ENCODE measurements around the gene SUGP1.

The SUGP1 gene

GRCh38 chr19:19341026-19341425 lies 20.7 kb upstream of the SUGP1 start:
- no peak for DNase-seq (ENCODE audit: low read depth)

GRCh38 chr19:19338082-19338481 lies 17.8 kb upstream of the SUGP1 start:
- DNase-seq (ENCODE audit: low read depth), result no peak

GRCh38 chr19:19337120-19337519 lies 16.8 kb upstream of the SUGP1 start:
- no peak for DNase-seq (ENCODE audit: low read depth)

GRCh38 chr19:19336597-19336996 lies 16.3 kb upstream of the SUGP1 start:
- DNase-seq (ENCODE audit: low read depth), result no peak

- DNase-seq (ENCODE audit: low read depth), result no peak
These were observed 15.3 kb upstream of the SUGP1 start for GRCh38 chr19:19335408-19336158.

- no peak for DNase-seq (ENCODE audit: low read depth)
These were observed 14.7 kb upstream of the SUGP1 start for GRCh38 chr19:19334989-19335344.

GRCh38 chr19:19334063-19334988 lies 14.0 kb upstream of the SUGP1 start:
- no peak for DNase-seq (ENCODE audit: low read depth)

- DNase-seq (ENCODE audit: low read depth), result no peak
These were observed 8.8 kb upstream of the SUGP1 start for GRCh38 chr19:19329126-19329525.

GRCh38 chr19:19327672-19328071 lies 7.4 kb upstream of the SUGP1 start:
- DNase-seq (ENCODE audit: low read depth), result no peak

- no peak for DNase-seq (ENCODE audit: low read depth)
These were observed 3.9 kb upstream of the SUGP1 start for GRCh38 chr19:19324059-19324770.

GRCh38 chr19:19321141-19321577 lies 850 bp upstream of the SUGP1 start:
- no peak for DNase-seq (ENCODE audit: low read depth)

- DNase-seq (ENCODE audit: low read depth), result no peak
These were observed 463 bp downstream of the SUGP1 start for GRCh38 chr19:19319732-19320360.

GRCh38 chr19:19316082-19316481 lies 4.2 kb downstream of the SUGP1 start:
- DNase-seq (ENCODE audit: low read depth), result no peak

- no peak for DNase-seq (ENCODE audit: low read depth)
These were observed 4.9 kb downstream of the SUGP1 start for GRCh38 chr19:19315444-19315843.

GRCh38 chr19:19308373-19308772 lies 11.9 kb downstream of the SUGP1 start:
- no peak for DNase-seq (ENCODE audit: low read depth)

- no peak for DNase-seq (ENCODE audit: low read depth)
These were observed 14.1 kb downstream of the SUGP1 start for GRCh38 chr19:19306191-19306590.

GRCh38 chr19:19305696-19306095 lies 14.6 kb downstream of the SUGP1 start:
- no peak for DNase-seq (ENCODE audit: low read depth)

GRCh38 chr19:19305066-19305465 lies 15.2 kb downstream of the SUGP1 start:
- DNase-seq (ENCODE audit: low read depth), result no peak

GRCh38 chr19:19304186-19304965 lies 15.9 kb downstream of the SUGP1 start:
- no peak for DNase-seq (ENCODE audit: low read depth)

- DNase-seq (ENCODE audit: low read depth), result no peak
These were observed 16.9 kb downstream of the SUGP1 start for GRCh38 chr19:19303411-19303810.

- DNase-seq (ENCODE audit: low read depth), result no peak
These were observed 19.7 kb downstream of the SUGP1 start for GRCh38 chr19:19300613-19301012.

Data from T follicular helper cell (primary cell).